SJSA1 (cell line): Measurements from ENCODE around the gene GPNMB. TPM values are rescaled to one million over a fixed set of nuclear protein-coding genes. Genes with fewer than 3 reads are reported as not detected.
"Not testable (repeated sequence)": the region's sequence is repeated elsewhere in the genome, so short reads cannot be mapped to it uniquely, and the experiment has no call there.

ENCODE experiments used
- DNase-seq, 2 experiments: peaks; one replicate each; pipeline ENCODE4 v3.0.0-alpha.2; 2015 to 2020; ENCODE audit warnings: low spot score in 2 of 2, low read depth in 1 of 2
- H3K27ac ChIP-seq: fragments of 250-450 bp; sonication (Bioruptor Pico); 2 replicates; pipeline ENCODE4 v1.5.1; 2020; ENCODE audit warnings: mild to moderate bottlenecking, moderate library complexity
- H3K27me3 ChIP-seq: fragments of 250-450 bp; sonication (Bioruptor Pico); replicated peaks from 2 replicates; pipeline ENCODE4 v1.5.1; 2020; ENCODE audit warnings: mild to moderate bottlenecking, moderate library complexity
- H3K36me3 ChIP-seq: fragments of 250-450 bp; sonication (Bioruptor Pico); 2 replicates; pipeline ENCODE4 v1.5.1; 2020; ENCODE audit warnings: mild to moderate bottlenecking
- H3K4me1 ChIP-seq: fragments of 250-450 bp; sonication (Bioruptor Pico); replicated peaks from 2 replicates; pipeline ENCODE4 v1.6.1; 2021; ENCODE audit warnings: mild to moderate bottlenecking
- H3K4me3 ChIP-seq: fragments of 250-450 bp; sonication (Bioruptor Pico); 2 replicates; pipeline ENCODE4 v1.5.1; 2020; ENCODE audit warnings: mild to moderate bottlenecking
- H3K9me3 ChIP-seq: fragments of 250-450 bp; sonication (Bioruptor Pico); replicated peaks from 2 replicates; pipeline ENCODE4 v1.5.1; 2020; ENCODE audit warnings: mild to moderate bottlenecking
- total RNA-seq: library from RNA; depleted of rRNA; stranded (reverse); fragments of >200 nt; shearing (Covaris generic); gene quantifications from 2 replicates; pipeline ENCODE4 v1.2.3, GENCODE V29; 2014

The GPNMB gene
- total RNA-seq, 1 experiment from 2014 or later, result 1.1 TPM

DNA sequence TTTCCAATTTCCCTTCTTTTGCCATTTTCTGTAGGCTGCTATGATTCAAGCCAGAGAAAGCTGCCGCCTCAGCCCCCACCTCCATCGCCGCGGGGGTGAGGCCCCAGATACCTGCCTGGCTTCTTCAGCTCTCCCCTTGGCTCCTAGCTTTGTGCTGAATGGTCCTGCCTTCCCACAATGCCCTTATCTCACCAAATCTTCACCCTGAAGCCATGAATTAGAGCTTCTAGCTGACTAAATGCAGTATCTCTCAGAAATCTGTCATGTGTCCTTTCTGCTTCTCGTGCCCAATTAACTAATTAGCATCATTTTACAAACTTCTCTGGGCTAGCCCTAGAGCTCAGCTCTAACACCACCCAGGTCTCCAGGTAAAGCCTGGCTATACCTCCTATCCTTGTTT lies 32.2 kb upstream of the GPNMB start:
- no peaks in the 10 kb centered on the region for H3K9me3 ChIP-seq
- no peaks in the 10 kb centered on the region for H3K36me3 ChIP-seq
- no peaks in the 10 kb centered on the region for H3K27me3 ChIP-seq
- H3K4me1 ChIP-seq, result no peaks in the 10 kb centered on the region
- no peak overlapping the region for H3K4me3 ChIP-seq
- DNase-seq, result no peak
- no peak overlapping the region for H3K27ac ChIP-seq

DNA sequence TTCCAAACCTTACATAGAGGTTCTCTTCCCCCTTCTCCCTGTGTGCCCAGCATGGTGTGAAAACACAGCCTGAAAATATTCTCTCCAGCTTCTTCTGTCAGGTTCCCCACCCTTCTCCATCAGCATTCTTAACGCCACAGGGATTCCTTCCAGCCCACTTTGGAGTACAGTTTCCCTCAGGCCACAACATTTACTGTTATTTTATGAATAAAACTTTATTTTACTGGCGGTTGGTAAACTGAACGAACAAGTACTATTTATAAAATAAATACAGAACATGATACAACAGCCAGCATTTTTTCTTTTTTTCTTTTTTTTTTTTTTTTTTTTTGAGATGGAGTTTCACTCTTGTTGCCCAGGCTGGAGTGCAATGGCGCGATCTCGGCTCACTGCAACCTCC lies 31.6 kb upstream of the GPNMB start:
- Histone ChIP-seq H3K27me3 (no peaks in the 10 kb centered on the region), H3K36me3 (no peaks in the 10 kb centered on the region), H3K27ac (no peak overlapping the region), H3K4me3 (no peak overlapping the region), H3K9me3 (no peaks in the 10 kb centered on the region), H3K4me1 (no peaks in the 10 kb centered on the region)
- DNase-seq, result no peak

DNA sequence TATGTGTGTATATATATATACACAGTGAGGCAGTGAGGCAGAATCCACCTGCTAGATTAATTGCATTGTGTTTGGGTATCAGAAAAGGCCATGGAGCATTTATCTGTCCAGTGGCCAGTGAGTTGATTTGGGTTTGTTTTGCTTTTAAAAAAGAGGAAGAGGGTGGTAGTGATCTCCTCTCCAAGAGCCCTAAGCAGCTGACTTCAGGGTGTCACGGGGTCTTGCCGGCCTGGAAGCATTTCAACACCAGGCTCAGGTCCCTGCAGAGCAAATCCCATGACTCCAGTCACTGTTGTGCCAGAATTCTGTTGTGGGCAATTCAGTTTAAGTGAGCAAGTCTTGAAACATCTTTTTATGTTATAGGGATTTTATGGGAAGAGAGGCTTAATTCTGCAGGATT lies 30.6 kb upstream of the GPNMB start:
- DNase-seq, result no peak
- H3K27me3 ChIP-seq, result no peaks in the 10 kb centered on the region
- H3K36me3 ChIP-seq, result no peaks in the 10 kb centered on the region
- no peak overlapping the region for H3K27ac ChIP-seq
- no peaks in the 10 kb centered on the region for H3K4me1 ChIP-seq
- no peaks in the 10 kb centered on the region for H3K9me3 ChIP-seq
- H3K4me3 ChIP-seq, result no peak overlapping the region

DNA sequence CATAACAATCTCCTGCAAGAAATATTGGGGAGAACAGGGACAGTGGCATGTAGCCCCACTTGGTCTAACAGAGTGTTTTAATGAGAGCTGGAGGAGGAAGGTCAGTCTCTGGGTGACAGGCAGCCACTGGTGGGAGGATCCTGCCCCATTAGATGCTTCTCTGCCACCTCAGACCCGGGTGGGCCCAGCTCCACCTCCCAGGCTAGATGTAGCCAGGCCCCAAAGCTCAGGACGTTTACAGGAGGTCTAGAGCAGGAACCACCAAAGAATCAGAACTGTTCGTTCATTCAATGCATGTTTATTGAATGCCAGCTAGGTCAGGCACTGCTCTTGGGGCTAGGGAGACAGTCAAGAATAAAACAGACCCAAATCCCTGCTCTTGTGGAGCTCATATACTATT lies 28.4 kb upstream of the GPNMB start:
- H3K9me3 ChIP-seq, result no peaks in the 10 kb centered on the region
- H3K27ac ChIP-seq, result no peak overlapping the region
- H3K4me1 ChIP-seq, result no peaks in the 10 kb centered on the region
- no peaks in the 10 kb centered on the region for H3K36me3 ChIP-seq
- H3K4me3 ChIP-seq, result no peak overlapping the region
- no peak for DNase-seq
- no peaks in the 10 kb centered on the region for H3K27me3 ChIP-seq

DNA sequence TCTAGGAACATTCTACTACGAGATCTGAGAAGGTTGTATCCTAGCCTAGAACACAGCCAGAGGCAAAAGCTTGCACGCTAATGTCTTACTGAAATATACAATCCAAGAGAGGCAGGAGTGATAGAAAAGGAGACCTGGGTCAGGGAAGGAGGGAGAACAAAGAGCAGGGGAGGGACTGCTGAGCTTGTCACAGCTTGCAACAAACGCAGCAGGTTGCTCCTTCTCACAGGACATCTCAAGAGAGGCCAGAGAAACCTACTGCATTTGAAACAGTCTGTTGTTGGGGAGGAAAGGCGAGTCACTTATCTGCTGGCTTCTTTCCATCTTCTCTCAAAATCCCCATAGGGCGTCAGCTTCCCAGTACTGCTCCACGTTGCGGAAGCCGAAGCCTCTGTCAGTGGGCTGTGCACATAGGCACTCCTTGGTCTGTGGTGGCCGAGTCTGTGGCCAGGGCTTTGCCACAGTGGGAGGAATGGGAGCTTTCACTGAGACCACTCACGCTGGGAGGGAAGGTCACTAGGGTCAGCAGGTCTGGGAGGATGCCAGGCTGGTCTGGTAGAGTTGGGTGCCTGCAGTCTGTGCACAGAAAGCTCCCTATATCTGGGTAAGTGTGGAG lies 25.8 kb upstream of the GPNMB start:
- H3K4me3 ChIP-seq, result no peak overlapping the region
- no peaks in the 10 kb centered on the region for H3K9me3 ChIP-seq
- no peaks in the 10 kb centered on the region for H3K4me1 ChIP-seq
- DNase-seq, result no peak
- no peaks in the 10 kb centered on the region for H3K27me3 ChIP-seq
- H3K27ac ChIP-seq, result no peak overlapping the region
- no peaks in the 10 kb centered on the region for H3K36me3 ChIP-seq

DNA sequence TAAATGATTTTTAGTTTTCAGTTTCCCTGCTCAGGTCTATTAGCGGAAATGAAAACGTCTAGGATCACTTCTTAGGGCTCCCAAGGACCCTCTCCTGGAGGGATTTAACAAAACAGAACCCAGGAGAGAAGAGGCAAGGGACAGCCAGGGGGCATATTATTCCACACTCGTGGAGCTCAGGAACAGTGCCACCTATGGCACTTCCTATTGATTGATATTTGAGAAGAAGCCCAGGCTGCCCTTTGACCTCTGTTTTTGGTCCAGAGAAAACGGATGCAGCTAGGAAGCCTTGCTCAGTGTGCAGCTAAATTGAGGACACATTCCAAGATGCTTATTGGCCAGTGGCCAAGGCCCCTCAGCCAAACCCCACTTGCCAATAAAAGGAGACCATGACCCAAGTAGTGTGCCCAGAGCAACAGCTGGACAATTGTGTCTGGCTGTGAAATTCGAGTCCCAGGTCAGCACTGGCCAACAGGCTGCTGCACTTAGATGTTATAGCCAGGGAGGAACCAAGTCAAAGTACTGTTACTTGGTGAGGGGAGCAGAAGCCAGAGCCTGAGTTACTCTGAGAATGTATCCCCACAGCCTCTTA lies 24.0 kb upstream of the GPNMB start:
- no peaks in the 10 kb centered on the region for H3K4me1 ChIP-seq
- no peaks in the 10 kb centered on the region for H3K36me3 ChIP-seq
- no peak overlapping the region for H3K27ac ChIP-seq
- DNase-seq, result no peak
- H3K4me3 ChIP-seq, result no peak overlapping the region
- H3K27me3 ChIP-seq, result no peaks in the 10 kb centered on the region
- H3K9me3 ChIP-seq, result no peaks in the 10 kb centered on the region

DNA sequence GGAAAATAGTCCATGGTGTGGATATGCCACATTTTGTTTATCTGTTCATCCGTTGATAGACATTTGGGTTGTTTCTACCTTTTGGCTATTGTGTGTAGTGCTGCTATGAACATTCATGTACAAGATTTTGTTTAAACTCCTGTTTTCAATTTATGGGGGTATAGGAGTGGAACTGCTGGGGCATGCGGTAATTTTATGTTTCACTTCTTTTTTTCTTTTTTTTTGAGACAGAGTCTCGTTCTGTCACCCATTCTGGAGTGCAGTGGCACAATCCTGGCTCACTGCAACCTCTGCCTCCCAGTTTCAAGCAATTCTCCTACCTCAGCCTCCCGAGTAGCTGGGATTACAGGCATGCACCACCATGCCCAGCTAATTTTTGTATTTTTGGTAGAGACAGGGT lies 22.2 kb upstream of the GPNMB start:
- H3K4me3 ChIP-seq, H3K27me3 ChIP-seq, H3K4me1 ChIP-seq, H3K9me3 ChIP-seq, H3K36me3 ChIP-seq, DNase-seq, H3K27ac ChIP-seq: not testable (repeated sequence)

DNA sequence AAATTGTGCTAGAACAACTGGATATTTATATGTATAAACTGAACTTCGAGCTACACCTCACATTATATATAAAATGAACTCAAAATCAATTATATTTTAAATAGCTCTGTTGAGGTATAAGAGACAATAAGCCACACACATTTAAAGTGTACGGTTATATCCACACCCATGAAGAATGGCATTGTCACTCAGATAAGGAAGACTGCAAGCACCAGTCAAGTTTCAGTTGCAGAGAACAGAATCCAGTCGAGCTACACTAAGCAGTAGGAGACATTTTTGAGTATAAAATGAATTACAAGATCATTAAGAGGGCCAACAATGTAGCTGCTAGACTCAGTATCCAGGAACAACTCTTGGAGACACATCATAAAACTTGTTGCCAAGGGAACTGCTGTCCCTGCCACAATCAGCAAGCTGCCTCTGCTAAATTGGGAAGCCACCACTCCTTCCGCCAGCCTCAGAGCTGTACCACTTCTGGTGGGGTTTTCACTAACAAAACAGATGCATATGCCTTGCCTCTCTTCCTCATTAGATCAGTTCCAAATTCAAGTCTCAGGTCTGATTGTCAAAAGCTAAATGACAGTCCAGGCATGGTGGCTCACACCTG lies 19.6 kb upstream of the GPNMB start:
- no peak for DNase-seq
- Histone ChIP-seq H3K27ac (no peak overlapping the region), H3K27me3 (no peaks in the 10 kb centered on the region), H3K9me3 (no peaks in the 10 kb centered on the region), H3K36me3 (no peaks in the 10 kb centered on the region), H3K4me1 (no peaks in the 10 kb centered on the region), H3K4me3 (no peak overlapping the region)

DNA sequence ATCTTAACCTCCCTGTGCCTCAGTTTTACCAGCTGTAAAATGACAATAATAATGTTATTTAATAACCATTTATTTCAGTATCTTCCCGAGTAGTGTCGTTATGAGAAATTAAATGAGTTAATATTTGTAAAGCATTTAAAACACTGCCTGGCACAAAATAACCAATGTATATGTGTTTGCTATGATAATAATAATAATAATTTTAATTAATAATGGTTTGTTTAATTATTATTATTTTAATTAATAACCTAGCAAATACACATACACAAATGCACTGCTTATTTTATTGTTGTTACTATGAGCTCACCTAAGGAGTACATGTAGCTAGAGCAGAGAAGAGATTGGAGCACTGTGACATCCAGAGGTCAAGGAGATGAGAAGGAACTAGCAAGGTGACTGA lies 18.2 kb upstream of the GPNMB start:
- H3K36me3 ChIP-seq, result no peaks in the 10 kb centered on the region
- H3K27me3 ChIP-seq, result no peaks in the 10 kb centered on the region
- H3K4me1 ChIP-seq, result no peaks in the 10 kb centered on the region
- H3K9me3 ChIP-seq, result no peaks in the 10 kb centered on the region
- no peak overlapping the region for H3K4me3 ChIP-seq
- DNase-seq, result no peak
- no peak overlapping the region for H3K27ac ChIP-seq

DNA sequence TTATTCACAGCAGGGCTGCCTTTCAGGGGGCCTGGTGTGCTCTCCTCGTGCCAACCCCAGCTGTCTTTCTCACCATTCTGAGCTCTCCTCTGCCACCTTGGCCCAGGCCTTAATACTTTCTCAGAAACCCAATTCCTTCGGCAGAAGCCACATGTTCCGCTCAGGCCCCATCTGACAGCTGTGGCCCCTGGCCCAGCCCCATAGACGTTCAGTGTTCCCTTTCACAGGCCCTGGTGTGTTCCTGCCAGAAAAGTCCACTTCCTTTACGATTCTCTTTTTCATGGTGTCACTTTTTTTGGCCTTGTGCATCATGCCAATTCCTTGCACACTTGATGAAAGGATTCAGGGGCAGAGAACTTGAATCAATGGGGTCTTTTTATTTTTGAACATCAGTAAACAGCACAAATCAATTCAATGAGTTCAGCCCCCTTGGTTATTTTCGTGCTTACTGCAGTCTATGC lies 15.9 kb upstream of the GPNMB start:
- H3K4me1 ChIP-seq, result peaks cover 6% of the 10 kb centered on the region
- no peaks in the 10 kb centered on the region for H3K36me3 ChIP-seq
- no peak overlapping the region for H3K4me3 ChIP-seq
- DNase-seq, result no peak
- H3K9me3 ChIP-seq, result no peaks in the 10 kb centered on the region
- no peak overlapping the region for H3K27ac ChIP-seq
- H3K27me3 ChIP-seq, result no peaks in the 10 kb centered on the region

DNA sequence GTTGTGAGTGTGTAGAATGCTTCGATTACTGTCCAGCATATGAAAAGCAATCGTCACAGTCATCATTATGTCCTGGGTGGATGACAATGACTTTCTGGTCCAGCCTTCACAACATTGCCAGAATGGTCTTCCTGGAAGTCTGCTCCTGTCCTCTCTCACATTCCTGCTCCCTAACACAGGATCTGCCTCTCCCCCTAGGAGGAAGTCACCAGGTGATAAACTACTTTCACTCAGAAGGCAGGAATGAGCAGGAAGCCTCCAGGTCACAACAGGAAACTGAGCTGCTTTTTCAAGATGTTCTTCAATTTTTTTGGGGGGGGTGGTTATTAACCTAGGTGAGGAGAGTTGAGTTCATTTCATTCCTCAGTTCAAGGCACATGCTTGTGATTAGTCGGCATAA lies 13.6 kb upstream of the GPNMB start:
- DNase-seq, result no peak
- H3K27ac ChIP-seq, result no peak overlapping the region
- no peak overlapping the region for H3K4me3 ChIP-seq

DNA sequence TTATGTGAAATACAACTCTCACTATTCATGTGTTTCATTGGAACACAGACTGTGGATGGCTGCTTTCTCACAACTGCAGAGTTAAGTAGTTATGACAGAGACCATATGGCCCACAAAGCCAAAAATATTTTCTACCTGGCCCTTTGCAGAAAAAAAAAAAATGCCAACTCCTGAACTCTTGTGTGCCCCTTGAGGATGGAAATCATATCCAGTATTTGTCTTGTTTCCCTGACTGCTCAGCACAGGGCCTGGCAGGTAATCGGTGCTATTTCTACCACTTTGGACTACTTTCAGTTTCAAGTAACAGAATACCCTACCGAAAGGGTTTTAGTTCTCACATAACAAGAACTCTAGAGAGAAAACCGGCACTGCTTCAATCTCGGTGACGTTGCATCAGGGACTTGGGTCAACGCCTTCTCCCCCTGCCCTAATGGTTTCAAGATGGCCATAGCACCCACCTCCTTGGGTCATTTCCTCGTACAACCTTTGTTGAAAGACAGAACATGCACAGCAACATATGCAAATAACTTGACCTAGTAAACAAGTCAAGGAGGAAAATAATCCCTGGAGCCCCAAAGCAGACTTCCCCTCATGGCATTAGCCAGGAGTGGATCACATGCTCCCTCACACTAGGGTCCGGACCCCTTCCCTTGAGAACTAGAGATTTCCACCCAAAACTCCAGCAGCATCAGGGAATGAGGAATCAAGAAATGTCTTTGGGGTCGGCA lies 11.8 kb upstream of the GPNMB start:
- no peak overlapping the region for H3K4me3 ChIP-seq
- no peak overlapping the region for H3K27ac ChIP-seq
- peaks cover 6% of the 10 kb centered on the region for H3K4me1 ChIP-seq
- no peaks in the 10 kb centered on the region for H3K36me3 ChIP-seq
- no peaks in the 10 kb centered on the region for H3K27me3 ChIP-seq
- no peak for DNase-seq
- H3K9me3 ChIP-seq, result no peaks in the 10 kb centered on the region

More for the DNA sequence above, 13.6 kb upstream of the GPNMB start:
- Histone ChIP-seq H3K36me3 (no peaks in the 10 kb centered on the region), H3K27me3 (no peaks in the 10 kb centered on the region), H3K4me1 (peaks cover 6% of the 10 kb centered on the region), H3K9me3 (no peaks in the 10 kb centered on the region)

DNA sequence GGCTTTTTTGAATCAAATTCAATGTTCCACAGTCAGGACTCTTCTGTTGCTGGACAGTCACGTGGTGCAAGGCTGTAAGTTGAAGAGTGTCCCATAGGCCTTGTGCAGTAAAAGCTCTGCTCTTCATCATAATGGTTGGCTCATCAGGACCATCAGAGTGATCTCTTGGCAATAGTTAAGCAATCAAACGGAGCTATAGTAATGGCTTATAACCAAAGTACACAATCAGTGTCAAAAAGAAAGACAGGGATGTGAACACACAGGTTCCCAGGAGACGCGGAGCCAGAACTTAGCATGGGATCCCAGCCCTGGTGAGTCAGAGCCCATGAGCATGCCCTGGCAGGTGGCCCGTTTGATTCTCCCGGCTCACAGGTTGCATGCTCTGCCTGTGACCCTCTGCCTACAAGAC lies 10.8 kb upstream of the GPNMB start:
- Histone ChIP-seq H3K36me3 (no peaks in the 10 kb centered on the region), H3K9me3 (no peaks in the 10 kb centered on the region), H3K27me3 (no peaks in the 10 kb centered on the region), H3K4me3 (no peak overlapping the region), H3K4me1 (peaks cover 6% of the 10 kb centered on the region), H3K27ac (no peak overlapping the region)
- DNase-seq, result no peak

DNA sequence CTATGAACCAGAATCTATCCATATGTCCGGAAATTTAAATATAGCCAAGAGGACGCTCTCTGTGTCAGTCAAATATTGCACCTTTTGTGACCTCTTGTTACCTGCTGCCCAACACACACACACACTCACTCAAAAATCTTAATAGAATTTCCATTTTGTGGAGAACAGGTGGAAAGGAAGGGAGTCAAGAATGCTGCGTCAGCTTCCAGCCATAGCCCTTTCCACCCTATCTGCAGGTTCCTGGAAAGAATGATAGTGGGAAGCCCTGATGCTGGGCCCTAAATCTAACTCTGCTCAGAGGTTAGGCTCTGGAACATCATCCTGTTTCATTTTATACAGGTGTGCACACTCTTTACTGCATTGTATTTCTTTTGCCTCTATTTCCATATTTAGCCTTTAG lies 9.6 kb upstream of the GPNMB start:
- Histone ChIP-seq H3K9me3 (no peaks in the 10 kb centered on the region), H3K36me3 (no peaks in the 10 kb centered on the region), H3K27me3 (no peaks in the 10 kb centered on the region), H3K4me1 (peaks cover 6% of the 10 kb centered on the region), H3K4me3 (no peak overlapping the region), H3K27ac (no peak overlapping the region)
- no peak for DNase-seq
